ENCODE measurements around the gene TMC3.

DNA sequence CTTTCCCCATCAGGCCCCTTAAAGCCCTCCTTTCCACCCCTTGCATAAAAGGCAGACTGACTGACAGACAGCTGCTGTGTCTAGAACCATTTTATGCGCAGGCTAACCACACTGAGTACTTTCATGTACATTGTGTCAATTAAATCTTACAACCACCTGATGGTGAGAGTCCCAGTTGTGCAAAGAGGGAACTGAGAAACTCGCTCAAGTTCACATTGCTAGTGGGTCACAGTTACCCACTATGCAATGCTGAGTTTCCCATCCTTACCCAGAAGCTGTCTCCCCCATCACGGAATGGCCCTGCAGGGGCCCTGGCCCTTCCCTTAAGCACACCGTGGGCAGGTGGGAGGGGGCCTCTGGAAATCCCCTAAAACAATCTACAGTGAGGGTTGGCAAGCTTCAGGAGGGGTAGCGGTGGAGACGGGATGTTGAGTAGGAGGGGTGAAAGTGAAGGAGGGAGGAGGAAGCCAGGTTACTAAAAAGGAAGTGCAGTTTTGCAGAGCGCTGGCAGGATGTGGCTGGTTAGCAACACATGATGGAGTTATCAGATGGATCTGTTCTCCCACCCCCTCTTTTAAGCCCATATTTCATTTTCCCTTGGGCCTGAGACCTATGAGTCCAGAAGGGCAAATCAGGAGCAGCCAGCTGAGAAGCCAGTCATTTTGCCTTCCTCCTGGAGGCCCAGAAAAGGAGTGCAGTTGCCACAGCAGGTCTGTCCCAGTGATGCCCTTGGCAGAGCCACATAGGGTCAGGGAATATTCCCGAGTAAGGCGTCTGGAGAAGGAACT is 80.1 kb downstream of the TMC3 start:
- peak; percentile 74 for TF ChIP-seq POLR2A (IDR thresholded peaks at IDR 0.05; ENCODE audit: low read depth, low read length)
- no peak; the same call in 1 of the 2 replicates for TF ChIP-seq POLR2AphosphoS5 (IDR thresholded peaks at IDR 0.05; ENCODE audit: low read depth, low read length)

Measured in GM12892 (cell line).